Limb (tissue), 2 donors: ENCODE measurements around the gene DYSF.

Source experiments
- DNase-seq, 2 donors: peaks; one replicate each; pipeline ENCODE4 v3.0.0-alpha.2; 2016; ENCODE audit errors: extremely low spot score in 2 of 2

DYSF gene

DNA sequence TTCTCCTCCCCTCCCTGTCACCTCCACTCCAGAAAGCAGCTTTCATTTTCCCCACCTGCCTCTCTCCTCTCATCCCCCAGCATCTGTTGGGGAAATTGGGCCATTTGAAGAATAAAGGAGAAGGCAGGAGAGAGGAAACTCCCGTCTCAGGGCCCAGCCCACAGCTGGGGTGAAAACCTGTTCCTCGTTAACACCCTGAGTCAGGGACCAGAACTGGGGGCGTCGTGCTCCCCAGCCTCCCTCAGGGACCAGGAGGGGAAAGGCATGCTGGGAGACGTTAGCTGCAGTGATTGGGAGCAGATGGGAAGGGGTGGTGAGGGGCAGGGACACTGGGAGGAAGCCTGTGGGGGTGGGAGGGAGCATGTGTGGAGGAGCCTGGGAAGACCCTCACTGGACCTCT is 251.3 kb downstream of the DYSF start:
- DNase-seq = no peak

GRCh38 chr2:71705171-71705960 is 252.0 kb downstream of the DYSF start:
- DNase-seq = no peak

GRCh38 chr2:71706121-71706520 is 252.8 kb downstream of the DYSF start:
- DNase-seq = no peak

GRCh38 chr2:71706836-71707235 is 253.5 kb downstream of the DYSF start:
- no peak for DNase-seq

DNA sequence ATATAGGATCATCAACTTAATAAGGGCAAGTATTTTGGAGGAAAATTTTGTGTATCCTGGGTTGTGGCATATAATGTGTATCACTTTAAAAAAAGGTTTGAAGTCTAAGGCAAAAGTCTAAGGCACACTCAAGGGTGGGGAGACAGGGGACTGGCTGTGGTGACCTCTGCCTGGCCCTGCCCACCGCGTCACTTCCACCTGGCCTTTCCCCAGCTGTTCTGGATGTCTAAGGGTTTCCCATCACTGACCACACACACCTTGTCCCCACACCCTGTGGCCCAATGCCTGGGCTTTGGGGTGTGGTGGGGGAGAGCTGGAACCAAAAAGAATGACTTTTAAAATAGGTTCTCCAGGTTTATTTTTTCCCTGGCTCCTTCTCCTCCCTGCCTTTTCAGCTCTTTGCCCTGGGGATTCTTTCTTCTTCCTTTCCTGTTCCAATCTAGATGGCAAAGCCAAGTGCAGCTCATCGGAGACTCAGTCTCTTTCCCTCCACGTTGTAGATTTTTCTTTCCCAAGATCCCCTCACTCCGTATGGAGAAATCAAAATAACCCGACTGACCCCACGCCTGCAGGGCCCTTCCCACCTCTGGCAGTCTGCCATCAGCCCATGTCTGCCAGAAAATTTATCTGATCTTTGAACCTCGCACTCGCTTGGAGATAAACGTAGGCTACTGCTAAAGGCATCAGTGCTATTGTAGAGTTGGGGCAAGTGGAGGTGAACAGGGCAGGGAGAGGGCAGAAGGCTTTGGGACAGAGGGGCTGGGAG is 257.2 kb downstream of the DYSF start:
- DNase-seq = no peak

- no peak for DNase-seq
These were observed 257.9 kb downstream of the DYSF start for GRCh38 chr2:71711133-71711855.

DNA sequence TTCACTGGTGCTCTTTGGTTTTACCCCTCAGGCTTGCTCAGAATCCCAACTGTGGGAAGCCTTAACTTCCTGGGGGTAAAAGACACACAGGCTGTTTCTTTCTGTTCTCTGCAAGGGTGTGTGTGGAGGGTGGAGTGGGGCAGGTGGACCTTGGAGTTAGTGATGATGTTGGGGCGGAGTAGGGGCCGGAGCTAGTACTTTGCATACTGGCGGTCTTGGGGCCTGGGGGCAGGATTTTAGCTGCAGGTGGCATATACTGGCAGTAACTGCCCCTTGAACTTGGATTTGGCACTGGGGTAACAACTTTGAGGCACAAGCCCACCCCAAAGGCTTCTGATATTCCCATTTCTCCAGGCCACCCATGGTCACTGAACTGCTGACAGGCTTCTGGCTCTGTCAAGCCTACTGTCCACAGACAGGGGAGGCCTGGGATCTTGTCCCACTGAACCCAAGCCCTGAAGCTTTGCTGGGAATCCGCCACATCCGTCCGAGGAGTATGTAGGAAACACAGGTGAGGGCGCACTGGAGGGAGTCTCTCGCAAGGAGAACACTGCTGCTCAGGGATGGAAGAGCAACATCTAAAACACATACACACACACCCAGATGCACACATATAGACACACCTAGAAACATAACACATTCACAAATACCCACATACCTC is 258.9 kb downstream of the DYSF start:
- no peak for DNase-seq

DNA sequence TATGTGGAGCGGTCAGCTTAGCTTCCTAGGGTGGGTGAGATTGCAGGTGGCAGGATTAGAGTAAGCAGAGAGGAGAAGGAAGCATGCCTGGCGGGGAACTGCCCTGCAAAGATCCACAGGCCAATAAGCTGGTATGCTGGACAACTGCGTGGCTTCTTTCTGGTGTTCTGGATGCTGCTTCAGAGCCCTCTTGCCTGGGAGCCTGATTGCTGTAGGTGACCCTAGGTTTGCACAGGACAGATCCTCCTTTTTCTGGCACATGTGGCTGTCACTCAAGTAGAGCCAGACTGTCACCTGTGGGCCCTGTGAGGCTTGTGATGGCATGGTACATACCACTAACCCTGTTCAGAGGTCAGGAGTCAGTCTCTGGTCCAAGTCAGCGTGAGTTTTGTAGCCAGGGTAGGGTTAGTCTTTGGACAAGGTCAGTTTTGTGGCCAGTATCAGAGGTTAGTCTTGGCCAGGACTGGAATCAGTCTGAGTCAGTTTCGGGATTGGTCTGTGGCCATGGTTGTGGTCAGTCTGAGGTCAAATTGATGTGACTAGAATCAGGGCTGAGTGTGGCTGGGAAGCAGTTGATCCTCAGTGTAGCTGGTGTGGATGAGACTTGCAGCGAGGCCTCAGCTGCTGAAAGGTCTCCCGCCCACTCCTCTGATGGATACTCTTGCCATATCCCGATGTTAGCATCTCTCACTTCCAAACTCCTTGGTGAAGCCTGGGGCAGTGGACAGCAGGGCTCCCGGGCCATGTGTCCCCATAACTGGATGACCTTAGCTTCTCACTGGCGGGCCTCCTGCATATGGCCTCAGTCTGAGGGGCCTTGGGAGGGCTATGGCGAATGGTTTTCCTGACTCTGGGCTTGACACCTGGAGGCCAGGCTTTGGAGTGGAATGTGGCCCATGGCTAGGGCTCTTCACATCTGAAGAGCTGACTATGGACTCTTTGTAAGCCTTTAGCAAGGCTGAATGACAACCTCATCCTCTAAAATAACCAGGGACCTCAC is 260.5 kb downstream of the DYSF start:
- DNase-seq = no peak

DNA sequence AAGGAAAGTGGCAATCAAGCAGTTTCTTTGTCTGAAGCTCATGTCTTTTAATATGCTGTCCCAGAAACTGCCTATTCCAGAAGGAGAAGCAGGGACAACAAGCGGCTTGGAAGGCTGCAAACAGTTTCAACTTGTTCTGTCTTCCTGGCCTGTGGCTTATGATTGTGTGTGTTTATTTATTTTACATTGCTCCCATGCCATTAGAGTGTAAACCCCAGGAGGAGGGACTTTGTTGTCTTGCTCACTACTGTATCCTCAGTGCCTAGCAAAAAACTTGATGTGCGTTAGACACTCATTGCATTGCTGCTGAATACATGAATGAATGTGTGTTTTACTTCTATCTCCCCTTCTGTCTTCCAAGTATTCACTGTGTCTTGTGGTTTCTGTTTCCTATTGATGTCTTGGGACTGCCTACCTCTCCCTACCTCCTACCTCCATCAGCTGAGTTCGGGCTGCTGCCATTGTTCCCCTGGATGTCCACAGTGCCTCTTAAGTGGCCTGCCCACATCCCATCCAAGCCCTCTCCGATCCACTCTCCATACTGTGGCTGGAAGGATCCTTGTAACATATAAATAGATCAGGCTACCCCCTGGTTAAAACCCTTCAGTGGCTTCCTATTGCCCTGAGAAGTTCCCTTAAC is 261.4 kb downstream of the DYSF start:
- DNase-seq = no peak

- no peak for DNase-seq
These were observed 261.9 kb downstream of the DYSF start for GRCh38 chr2:71715241-71715750.

- DNase-seq = no peak
These were observed 262.8 kb downstream of the DYSF start for GRCh38 chr2:71715951-71716696.

- peak in 1 of 2 donors; percentile 57 for DNase-seq
These were observed 263.6 kb downstream of the DYSF start for GRCh38 chr2:71716697-71717624.

DNA sequence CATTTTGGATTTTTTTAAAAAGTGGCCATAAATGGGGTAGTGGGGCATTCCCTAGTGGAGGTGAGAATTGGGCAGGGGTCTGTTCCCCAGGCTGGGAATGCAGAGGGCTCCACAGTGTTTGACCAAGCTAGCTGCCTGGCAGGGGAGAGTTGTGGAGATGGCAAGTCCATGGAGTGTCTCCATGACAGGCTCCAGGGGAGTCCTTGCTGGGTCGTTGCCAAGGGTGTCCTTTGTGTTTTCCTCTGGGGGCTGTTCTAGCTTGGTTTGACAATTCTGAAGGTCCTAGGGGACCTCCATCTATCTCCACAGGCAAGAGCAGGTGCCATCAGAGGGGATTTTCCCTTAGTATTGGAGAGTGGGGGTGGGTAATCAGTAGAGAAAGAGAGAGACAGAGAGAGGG is 265.3 kb downstream of the DYSF start:
- no peak for DNase-seq

- no peak for DNase-seq
These were observed 266.3 kb downstream of the DYSF start for GRCh38 chr2:71719520-71720282.

GRCh38 chr2:71720283-71720560 is 266.9 kb downstream of the DYSF start:
- DNase-seq = no peak

DNA sequence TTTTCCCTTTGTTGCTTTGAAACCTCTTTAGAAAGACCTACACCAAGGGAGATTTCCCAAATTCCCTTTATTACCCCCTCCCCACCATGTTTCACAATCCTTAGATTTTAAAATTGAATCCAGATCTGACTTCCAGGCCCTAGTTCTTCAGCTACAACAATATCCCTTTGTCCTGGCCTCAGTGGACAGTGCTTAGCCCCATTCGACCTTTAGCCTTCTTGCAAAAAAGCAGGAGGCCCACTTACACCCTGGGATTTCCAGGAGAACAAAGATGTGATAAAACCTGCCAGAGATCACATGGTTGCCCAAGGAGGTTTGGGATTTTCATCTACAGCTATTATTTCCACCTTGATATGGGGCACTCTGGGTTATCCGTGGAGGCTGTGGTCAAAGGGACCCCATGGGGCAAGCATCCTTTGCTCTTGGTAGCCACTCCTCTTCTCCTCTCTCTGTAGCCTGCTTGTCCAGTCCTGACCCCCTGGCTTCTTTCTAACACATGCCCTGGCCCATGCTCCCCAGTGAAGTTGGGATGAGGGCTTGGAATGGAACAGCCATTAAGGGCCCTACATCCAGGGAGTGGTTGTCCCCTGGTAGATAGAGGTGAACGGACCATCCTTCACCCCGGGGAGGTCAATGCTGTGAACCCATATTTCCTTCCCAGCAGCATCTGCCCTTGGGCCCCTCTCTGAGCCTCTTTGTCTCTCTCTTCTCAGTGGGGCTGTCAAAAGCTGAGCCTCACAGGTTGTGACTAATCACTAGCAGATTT is 267.4 kb downstream of the DYSF start:
- DNase-seq = no peak

GRCh38 chr2:71721362-71721665 is 268.0 kb downstream of the DYSF start:
- no peak for DNase-seq
